Measurements from ENCODE around the gene MTFMT.
"Not testable (repeated sequence)": the region's sequence is repeated elsewhere in the genome, so short reads cannot be mapped to it uniquely, and the experiment has no call there.

Gene MTFMT

DNA sequence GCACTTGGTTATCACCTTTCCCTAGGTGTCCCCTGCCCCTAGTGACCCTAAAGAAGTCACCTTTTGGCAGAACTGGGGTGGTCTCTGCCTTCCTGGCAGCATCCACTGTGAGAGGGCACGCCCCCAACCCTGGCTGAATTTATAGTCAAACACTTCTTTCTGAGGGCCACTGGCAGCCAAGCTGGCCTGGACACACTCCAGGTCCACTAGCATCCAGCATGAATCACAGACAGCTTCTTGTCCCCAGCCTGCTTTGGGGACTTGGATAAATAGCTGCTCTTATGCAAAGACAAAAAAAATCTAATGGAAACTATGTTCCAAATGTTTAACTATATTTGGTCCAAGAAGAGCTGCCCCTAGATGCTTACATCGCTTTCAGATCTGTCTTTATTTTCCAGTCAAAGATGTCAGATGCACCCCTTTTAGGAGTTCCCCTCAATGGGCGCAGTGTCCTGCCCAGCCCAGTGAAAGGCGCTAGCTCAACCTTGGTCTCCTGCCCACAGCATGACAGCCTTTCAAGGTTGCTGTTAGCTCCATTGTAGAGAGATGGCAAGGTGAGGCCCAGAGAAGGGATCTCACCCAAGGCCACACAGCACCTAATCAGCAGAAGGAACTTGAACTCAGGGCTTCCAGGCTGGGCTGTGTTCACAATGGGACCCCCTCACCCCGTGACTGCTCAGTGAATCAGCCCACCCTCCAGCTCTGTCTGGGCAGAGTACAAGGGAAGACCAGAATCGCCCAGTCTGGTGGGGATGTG lies 31.4 kb upstream of the MTFMT start:
- DNase-seq (ENCODE audit: low read depth): no peak

DNA sequence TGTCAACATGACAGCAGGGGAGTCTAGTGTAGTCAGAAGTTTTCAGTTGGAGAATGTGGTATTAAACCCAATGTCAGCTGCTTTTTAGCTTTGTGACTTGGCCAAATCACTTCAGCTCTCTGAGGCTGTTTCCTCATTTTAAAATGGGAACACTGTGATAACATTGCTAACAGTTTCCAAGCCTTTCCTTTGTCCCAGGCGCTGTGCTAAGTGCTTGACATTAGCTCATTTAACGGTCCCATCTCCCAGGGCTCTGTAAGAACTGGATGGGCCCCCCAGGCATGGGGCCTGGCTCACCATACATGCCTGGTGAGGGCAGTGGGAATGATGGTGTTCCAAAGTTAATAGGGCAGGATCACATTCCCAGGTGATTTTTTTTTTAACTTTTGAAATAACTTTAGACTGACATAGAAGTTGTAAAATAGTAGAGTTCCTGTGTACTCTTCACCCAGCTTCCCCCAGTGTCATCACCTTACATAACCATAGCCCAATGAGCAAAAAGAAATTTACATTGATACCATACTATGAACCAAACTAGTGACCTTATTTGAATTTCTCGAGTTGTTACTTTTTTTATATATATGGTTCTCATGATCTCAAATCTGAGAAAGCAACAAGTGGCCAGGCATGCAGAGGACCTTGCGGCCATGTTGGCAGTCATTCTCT lies 30.6 kb upstream of the MTFMT start:
- DNase-seq (ENCODE audit: low read depth): no peak

DNA sequence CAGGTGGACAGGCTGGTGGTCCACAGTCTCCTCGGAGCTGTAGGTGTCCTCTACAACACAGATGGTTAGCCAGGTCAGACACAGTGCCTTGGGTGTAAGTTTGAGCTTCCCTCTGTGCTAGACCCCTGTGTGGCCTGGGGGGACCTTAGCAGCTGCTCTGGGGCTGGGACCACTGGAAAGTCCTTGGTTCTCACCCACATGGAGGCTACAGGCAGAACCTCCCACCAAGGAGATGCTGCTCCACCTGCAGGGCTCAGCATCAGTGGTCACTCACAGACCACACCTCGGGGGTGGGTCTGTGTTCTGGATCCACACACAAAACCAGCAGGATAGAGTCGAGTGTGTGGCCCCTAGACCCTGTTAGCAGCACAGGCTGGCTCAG lies 29.9 kb upstream of the MTFMT start:
- DNase-seq (ENCODE audit: low read depth): no peak

DNA sequence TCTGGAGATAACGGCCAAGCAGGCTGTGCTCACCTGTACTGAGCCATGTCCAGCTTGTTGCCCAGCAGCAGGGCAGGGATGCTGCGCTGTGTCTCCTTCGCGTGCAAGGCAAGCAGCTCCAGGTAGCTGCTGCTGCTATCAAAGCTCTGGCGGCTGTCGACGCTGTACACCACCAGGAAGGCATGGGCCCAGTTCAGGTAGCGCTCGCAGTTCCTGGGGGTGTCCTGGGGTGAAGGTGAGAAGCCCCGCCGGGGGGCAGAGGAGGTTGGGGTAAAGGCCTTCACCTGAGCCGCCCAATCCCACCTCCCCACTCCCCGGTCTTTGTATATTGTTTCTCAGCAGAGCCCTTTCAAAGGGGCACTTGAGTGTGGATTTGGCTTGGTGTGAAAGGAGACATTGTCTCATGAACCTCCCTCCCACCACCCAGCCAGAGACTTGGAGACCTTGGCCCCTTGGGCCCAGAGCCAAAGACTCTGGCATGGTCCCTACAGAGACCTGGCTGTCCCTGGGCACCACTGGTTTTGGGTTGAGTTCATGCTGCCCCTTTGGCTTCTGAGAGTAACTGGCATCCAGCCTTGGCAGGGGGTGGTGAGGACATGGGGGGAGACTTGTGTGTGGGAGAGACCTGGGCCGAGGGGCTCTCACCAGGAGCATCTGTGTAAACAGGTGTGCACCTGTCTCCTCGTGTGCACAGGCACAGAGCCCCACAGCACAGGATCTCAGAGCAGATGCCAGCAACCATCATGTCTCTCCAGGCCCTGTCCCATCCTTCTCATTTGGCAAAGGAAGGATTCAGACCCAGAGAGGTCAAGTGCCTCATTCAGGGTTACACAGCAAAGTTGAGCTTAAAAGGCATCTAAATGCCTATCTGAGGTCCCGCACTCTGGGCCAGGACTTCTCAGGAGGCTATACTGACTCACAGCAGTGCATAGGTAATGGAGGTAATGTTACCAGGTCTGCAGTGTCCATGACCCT lies 29.2 kb upstream of the MTFMT start:
- DNase-seq (ENCODE audit: low read depth): no peak

DNA sequence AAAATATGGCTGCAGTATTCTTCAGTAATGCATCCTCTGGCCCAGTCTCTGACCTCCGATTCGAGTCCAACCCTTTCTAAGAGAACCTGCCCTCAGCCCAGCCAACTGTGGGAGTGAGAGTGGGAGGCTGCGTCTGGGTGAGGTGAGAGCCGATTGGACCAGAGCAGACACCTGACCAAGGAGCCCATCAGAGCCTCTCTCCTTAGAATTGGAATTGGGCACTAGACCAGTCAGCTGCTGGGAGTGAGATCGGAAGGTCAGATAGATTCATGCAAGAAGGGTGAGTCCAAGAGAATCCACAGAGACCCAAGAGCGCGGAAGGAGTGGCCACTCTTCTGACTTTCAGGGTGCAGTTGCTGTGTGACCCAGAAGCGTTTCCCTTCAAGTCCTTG lies 28.1 kb upstream of the MTFMT start:
- no peak for DNase-seq (ENCODE audit: low read depth)

DNA sequence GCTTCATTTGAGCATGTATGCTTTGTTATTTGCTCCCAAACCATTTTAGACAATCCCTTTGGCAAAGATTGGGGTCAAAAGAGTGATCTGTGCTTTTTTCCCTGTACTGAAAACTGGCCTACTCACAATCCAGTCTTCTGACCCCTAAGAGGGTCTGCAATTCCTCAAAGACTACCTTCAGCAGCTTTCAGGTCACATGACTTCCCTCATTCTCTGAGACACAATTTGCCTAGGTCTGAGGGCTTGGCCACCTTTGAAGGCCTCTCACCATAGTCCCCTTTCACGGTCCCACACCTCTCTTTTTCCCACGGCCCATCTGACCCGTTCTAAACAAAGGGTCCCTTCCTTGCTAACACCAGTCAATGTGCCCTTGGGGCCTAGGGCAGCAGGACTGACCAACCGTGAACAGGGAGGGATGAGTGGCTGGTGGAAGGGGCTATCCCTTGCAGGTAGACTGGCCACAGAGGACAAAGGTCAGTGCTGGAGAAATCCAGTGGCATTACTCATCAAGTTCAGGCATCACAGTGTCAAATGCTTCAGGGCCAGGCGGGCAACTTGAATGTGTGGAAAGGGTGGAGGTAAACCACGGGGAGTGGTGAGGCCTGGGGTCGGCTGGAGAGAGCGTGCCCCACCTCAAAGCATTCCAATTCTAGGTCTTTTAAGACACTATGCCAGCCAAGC lies 27.6 kb upstream of the MTFMT start:
- no peak for DNase-seq (ENCODE audit: low read depth)

DNA sequence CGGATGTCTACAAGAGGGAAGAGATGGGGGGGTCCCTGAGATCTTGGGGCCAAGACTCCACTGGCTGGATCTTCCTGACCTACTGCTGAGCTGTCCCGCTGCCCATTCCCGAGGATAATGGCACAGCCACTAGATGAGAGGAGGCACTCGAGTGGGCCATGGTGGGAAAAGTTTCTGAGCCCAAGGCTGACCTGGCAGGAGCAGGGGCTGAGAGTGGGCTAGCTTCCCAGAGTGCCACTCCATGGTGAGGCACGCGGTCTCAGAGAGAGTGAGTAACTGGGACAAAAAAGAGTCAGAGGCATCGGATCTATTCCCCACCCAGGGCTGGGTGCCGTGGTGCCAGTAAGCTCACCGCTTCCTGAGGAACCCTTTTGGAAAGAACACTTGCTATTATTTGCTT lies 26.7 kb upstream of the MTFMT start:
- no peak for DNase-seq (ENCODE audit: low read depth)

DNA sequence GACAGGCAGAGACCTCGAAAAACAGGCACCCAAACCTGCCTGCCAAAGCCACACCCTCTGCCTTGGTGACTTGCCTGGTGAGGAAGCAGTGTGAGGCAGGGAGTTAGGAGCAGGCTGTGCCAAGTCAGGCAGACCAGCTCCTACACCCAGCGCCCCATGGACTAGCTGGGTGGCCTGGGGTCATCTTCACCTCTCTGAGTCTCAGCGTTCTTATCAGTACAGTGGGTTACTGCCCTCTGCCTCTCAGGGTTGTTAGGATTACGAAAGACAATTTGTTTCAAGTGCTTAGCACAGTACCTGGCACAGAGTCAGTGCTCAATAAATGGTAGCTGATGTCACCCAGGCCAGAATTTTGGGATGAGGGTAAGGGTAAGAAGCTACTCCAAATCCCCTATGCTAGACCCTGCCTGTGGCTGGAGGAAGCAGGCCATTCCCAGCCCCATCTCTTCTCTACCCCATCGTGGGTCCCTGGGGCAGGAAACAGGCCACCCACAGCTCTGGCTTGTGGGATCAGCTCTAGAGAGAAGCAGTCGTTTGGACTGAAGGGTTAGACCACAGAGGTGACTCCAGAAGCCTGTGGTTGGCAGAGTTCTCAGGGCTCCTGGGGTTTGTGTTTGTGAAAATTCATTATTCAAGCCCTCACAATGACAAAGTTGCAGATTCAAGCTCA lies 25.9 kb upstream of the MTFMT start:
- DNase-seq (ENCODE audit: low read depth): no peak

DNA sequence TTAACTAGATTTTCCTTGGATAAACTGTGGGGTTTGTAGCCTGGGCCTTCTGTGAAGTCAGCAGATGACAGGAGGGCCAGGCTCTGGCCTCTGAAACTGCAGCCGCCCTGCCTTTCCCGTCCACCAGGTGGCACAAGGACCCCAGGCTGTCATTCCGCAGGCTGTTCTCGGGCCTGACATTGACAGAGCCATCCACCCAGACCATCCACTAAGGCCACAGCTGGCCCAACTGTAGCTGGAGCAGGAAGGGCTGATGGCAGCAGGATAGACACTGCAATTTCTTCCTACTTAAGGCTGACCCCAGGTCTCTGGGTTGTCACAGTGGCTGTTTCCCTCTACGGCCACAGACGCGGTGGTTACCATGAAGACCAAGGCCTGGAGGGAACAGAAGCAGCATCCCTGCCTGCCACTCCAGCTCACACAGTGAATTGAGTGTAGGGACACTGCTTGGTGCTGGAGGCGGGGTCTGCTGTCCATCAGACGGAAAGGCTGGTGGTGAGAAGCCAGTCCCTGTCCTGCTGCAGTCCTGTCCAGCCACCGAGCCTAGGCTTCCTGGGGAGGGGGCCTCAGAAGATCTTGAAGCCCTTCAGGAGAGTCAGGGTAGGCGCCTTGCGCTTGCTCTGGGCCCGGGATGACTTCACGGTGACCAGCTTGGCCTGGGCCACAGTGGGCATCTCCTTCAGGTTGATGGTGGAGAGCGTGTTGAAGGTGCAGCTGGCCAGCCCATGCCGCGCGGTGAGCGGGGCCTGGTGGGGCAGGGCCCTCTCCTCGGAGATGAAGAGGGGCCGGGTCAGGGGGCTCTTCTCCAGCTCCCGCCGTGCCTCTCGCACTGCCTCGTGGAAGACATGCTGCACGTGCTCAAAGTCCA lies 25.1 kb upstream of the MTFMT start:
- DNase-seq (ENCODE audit: low read depth): no peak

DNA sequence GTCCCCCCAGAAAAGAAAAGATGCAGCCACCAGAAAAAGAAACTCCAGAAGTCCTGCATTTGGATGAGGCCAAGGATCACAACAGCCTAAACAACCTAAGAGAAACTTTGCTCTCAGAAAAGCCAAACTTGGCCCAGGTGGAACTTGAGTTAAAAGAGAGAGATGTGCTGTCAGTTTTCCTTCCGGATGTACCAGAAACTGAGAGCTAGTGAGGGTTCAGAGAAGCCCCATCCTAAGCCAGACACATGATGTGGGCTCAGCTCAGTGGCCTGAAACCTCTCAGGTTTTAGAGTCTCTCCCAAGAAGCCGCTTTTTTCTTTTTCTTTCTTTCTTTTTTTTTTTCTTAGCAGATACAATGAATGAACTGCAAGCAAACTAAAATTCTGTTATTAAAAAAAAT lies 23.5 kb upstream of the MTFMT start:
- DNase-seq (ENCODE audit: low read depth): no peak

DNA sequence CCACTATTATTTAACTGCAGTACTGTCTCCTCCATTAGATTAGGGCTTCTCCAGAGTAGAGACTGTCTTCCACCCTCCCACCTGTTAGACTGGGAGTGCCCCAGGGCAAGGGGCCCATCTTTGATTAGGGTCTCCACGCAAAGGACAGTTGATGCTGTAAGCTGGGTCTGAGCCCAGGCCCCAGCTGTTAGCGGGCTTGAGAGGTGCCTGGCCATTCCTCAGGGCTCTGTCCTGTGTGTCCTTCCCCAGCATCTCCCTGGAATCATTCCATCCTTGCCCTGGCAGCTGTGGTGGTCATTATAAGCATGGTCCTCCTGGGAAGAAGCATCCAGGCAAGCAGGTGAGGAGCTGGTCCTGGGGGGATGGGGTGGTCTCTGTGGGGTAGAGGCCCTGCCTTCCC lies 21.8 kb upstream of the MTFMT start:
- DNase-seq (ENCODE audit: low read depth): no peak

DNA sequence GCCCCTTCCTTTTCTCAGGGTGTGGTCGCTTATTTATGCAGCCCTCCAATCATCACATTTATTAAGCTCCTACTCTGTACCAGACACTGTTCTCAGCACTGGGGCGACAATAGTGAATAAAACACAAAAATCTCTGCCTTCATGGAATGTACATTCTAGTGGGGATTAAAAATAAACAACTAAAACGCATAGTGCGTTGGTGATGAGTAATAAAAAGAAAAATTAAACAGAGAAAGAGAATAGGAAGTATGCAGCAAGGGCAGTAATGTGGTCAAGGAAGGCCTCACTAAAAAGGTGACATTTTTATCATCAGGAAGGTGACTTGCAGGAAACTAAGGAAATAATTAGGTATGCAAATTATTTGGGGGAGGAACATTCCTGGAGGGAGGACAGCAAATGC lies 20.8 kb upstream of the MTFMT start:
- DNase-seq (ENCODE audit: low read depth): no peak

DNA sequence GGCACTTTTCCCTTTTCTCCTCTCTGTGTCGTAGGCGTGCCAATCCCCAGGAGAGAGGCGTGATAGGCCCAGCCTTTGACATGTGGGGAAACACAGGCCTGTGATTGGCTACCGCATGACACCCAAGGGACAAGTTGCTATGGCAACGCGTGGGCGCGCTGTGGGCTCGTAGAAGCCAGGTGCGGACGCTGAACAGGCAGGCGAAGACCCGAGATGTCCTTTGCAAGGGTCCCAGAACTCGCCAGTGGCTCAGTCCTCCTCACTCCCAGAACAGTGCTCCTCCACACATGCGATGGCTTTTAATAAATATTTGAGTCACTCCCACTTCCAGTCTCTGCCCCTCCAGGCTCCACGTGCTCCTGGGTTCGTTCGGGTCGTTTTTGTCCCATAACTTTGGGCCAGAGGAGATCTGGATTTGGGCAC lies 20.0 kb upstream of the MTFMT start:
- DNase-seq (ENCODE audit: low read depth): peak; percentile 75

DNA sequence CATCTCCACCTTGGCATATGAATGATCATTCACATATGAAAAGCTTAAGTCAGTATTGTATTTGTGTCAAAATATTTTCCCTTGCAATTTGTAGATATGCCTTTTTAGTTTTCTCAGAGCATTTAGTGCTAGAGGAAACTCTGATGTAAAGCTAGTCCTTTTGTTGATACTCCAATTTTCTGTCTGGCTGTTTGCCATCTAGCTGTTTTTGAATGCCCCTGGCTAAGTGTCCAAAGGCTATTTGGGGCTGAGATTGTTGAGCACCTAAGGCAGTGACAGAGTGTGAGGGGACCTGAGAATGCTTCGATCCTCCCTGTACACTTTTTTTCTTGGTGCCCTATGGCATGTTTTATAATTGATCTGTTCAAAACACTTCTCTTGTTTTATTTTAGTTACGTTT lies 18.8 kb upstream of the MTFMT start:
- no peak for DNase-seq (ENCODE audit: low read depth)

DNA sequence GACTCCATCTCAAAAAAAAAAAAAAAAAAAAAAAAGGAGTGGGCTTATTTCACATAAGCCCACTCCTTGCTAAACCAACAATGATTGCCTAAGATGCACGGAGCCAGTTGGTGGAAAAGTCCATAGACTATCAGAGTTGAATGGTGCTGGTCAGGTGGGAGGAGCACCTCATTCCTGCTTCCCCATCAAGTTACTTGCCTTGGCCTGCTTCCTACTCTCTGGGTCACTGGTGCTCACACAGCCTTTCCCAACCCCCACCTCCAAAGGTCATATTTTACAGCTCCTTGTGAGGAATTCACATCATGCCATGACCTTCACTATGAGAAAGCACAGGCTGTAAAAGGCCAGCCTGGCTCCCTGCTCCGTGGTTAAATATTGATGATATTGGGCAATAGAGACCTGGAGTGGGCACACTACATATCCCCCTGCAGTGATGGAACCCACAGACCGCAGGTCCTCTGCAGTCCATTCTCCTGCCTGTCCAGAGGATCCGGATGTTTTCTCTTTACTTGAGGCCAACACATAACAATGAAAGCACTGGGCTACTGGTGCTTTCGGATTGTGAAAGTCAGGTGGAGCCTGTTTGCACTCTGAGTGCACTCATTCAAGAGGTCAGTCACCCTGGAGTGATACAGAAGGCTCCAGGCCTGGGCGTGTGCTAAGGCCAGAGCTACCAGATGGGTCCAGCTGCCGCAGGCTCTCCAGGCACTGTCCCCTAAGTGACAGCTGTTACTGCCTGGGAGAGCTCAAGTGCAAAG lies 15.5 kb upstream of the MTFMT start, which contains the start of gene SLC51B:
Gene SLC51B (plus strand): TSS at position 664 of the 758 bp plus-strand sequence. CDS start 4,618 bp downstream, outside the sequence.
- DNase-seq (ENCODE audit: low read depth): no peak

DNA sequence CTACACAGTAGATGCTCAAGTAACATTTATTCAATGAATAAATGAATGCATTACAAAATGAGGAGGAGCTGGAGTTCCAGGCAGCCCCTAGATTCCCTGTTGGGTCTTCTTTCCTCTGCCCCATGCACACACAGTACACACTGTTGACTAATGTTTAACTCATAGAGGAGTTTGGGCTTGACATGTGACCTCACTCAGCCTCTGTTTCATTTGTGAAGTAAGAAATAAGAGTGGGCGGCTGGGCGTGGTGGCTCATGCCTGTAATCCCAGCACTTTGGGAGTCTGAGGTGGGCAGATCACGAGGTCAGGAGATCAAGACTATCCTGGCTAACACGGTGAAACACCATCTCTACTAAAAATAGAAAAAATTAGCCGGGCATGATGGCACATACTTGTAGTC lies 14.8 kb upstream of the MTFMT start:
- DNase-seq (ENCODE audit: low read depth): not testable (repeated sequence)

DNA sequence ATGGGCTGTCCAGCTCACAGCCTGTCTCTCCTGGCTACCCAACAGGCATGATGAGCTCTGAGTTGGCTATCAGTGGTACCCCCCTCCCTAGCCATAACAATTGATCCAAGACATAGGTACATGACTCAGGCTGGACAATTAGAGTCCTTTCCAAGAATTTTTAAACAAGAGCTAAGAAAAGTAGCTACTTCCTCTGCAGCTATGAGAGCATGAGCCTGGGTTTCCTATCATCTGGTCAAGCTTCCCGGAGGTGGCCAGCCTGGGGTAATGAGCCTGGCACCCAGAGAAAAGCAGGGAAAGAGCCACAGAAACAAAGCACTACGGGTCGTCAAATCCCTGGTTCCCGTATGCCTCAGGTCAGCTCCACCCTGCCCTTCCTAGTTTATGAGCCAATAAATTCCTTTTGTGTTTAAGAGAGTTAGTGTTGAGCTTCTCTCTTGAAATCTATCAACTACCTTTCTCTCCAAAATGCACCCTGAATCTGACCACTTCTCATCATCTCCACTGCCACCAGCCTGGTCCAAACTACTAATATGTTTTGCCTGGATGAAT lies 13.4 kb upstream of the MTFMT start:
- DNase-seq (ENCODE audit: low read depth): no peak

DNA sequence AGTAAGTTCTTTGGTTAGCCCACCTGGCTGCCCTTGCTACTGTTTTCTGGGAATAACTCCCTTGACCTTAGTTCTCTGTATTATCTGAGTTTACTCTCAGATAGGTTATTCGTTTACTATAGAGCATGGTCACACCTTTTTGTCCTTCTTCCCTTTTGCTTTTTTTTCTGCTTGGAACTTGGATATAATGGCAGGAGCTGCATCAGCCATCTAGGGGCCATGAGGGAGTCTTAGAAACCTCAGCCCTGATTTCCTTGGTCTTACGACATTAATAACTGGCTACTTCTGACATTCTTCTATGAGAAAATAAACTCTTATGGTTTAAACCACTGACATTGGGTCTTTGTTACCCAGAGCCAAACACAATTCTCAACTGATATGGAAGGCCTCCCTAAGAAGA lies 12.3 kb upstream of the MTFMT start:
- no peak for DNase-seq (ENCODE audit: low read depth)

DNA sequence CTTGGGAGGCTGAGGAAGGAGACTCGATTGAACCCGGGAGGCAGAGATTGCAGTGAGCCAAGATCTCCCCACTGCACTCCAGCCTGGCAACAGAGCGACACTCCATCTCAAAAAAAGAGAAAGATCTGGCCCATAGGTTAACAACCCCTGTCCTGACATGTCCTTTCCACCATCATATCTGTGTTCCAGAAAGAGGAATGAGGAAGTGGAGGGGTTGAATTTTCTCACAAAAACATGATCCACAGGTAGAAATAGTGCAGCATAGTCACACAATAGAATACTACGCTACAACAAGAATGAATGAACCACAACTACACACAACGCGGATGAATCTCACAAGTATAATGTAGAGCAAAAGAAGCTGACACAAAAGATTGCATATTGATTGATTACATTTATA lies 11.0 kb upstream of the MTFMT start:
- DNase-seq (ENCODE audit: low read depth): no peak
